Measurements from ENCODE around the gene UFC1.

Gene UFC1

DNA sequence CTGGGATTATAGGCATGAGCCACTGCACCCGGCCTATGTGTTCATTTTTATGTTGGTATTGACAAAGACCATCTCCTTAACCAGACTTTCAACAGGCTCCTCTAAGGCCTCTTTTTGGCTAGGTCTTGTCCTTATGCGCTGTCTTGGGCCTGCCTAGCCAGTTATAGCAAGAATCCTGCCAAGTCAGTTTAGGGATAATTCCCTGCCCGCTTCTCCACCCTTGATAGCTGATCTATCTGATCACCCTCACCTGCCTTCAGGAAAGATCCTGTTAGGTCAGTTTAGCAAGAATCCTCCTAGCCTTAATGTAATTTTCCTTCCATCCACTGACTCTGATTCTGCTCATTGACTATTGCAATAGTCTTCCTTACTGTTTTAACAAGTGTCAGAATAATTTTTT is 25.9 kb downstream of the UFC1 start:
- TF ChIP-seq CTCF (IDR thresholded peaks at IDR 0.05; ENCODE audit: extremely low read depth, insufficient read depth, missing control alignments), result no peak
- no peak for DNase-seq (ENCODE audit: low spot score)
- in situ Hi-C loops (cut with MboI; ENCODE audit: low pct_unique_long_range_greater_than_20kb, low sequenced_read_pairs, unreplicated experiment), result loop anchor here (25.0 kb wide), 1 partner anchor 533 kb away; the partner anchor contains the start of genes FCRLA and FCRLB

DNA sequence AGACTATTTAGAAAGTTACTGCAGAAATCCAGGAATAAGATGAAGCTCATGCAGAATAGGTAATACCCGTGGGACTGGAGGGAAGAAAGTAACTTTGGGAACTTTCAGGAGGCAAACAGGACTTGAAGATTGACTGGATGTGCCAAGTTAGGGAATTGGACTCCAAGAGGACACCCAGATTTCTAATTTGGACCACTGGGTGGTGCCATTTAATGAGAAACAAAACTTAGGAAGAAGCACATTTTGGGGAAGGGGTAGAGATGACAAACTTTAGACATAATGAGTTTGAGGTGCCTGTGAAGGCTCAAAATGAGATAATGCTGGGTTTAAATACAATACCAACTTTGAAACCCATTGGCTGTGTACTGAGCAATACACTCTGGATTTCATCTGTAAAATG is 26.9 kb downstream of the UFC1 start:
- in situ Hi-C loops (cut with MboI; ENCODE audit: low pct_unique_long_range_greater_than_20kb, low sequenced_read_pairs, unreplicated experiment), result loop anchor here (25.0 kb wide), 1 partner anchor 532 kb away; the partner anchor contains the start of genes FCRLA and FCRLB
- TF ChIP-seq CTCF (IDR thresholded peaks at IDR 0.05; ENCODE audit: extremely low read depth, insufficient read depth, missing control alignments), result peak; percentile 37
- no peak for DNase-seq (ENCODE audit: low spot score)

DNA sequence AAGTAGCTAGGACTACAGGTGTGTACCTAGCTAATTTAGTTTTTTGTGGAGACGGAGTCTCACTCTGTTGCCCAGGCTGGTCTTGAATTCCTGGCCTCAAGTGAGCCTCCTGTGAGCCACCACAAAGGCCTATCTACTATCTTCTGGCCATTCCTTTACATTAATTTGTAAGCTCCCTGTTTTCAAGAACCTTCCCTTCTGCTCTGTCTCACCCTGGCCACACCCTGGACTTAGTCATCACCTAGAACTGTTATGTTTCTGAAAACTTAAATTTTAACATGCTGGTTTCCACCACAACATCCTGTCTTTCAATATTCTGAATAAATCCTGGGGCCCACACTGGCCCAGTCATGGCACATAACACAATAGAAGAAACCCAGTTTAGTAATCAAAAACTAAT is 28.4 kb downstream of the UFC1 start:
- no peak for TF ChIP-seq CTCF (IDR thresholded peaks at IDR 0.05; ENCODE audit: extremely low read depth, insufficient read depth, missing control alignments)
- DNase-seq (ENCODE audit: low spot score), result no peak
- in situ Hi-C loops (cut with MboI; ENCODE audit: low pct_unique_long_range_greater_than_20kb, low sequenced_read_pairs, unreplicated experiment), result loop anchor here (25.0 kb wide), 1 partner anchor 530 kb away; the partner anchor contains the start of genes FCRLA and FCRLB

DNA sequence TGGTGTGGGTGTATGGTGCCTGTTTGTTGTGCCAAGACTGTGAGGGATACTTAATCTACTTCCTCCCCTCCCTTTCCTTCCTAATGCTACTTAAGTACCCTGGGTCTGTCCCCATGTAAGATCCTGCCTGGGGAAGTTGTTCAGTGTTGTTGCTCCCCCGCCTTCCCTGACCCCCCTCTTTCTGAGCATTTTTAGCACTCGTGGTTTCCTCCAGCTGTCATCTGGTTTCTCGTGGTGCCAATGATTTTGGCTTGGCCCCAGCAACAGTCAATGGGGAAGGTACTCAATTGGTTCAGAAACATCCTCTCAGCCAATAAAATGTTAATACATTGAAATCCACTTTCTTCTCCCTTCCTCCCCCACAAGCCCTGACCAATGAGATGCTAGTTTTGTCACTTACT is 31.5 kb downstream of the UFC1 start:
- in situ Hi-C loops (cut with MboI; ENCODE audit: low pct_unique_long_range_greater_than_20kb, low sequenced_read_pairs, unreplicated experiment), result loop anchor here (25.0 kb wide), 1 partner anchor 527 kb away; the partner anchor contains the start of genes FCRLA and FCRLB

GRCh38 chr1:161185732-161186311 is 32.0 kb downstream of the UFC1 start:
- no peak for DNase-seq (ENCODE audit: low spot score)
- in situ Hi-C loops (cut with MboI; ENCODE audit: low pct_unique_long_range_greater_than_20kb, low sequenced_read_pairs, unreplicated experiment), result loop anchor here (25.0 kb wide), 1 partner anchor 526 kb away; the partner anchor contains the start of genes FCRLA and FCRLB
- no peak for TF ChIP-seq CTCF (IDR thresholded peaks at IDR 0.05; ENCODE audit: extremely low read depth, insufficient read depth, missing control alignments)

More for the DNA sequence above, 31.5 kb downstream of the UFC1 start:
- peak; percentile 88 for DNase-seq (ENCODE audit: low spot score)
- no peak for TF ChIP-seq CTCF (IDR thresholded peaks at IDR 0.05; ENCODE audit: extremely low read depth, insufficient read depth, missing control alignments)

DNA sequence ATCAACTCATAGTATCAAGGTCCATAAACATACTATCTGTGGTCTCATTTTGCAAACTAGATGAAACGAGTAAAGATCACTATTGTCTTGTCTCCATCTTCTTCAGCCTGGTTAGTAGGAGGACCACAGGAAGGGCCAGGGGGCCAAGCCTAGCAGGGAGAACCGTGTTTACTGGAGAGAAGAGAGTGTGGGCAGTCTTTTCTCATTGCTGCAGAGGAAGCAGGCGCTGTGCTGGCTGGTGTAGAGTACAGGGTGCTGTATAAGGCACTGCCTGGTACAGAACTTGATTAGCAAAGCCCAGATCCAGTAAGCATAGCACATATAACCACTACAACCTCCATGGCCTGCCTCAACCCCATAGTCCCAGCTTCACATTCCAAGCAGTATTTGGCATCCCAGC is 33.5 kb downstream of the UFC1 start:
- in situ Hi-C loops (cut with MboI; ENCODE audit: low pct_unique_long_range_greater_than_20kb, low sequenced_read_pairs, unreplicated experiment), result loop anchor here (25.0 kb wide), 1 partner anchor 525 kb away; the partner anchor contains the start of genes FCRLA and FCRLB
- TF ChIP-seq CTCF (IDR thresholded peaks at IDR 0.05; ENCODE audit: extremely low read depth, insufficient read depth, missing control alignments), result no peak

More for the DNA sequence above, 33.5 kb downstream of the UFC1 start:
- DNase-seq (ENCODE audit: low spot score), result no peak
